GM19238 (cell line): ENCODE data around the gene CASP10.
"Not testable (repeated sequence)": the region's sequence is repeated elsewhere in the genome, so short reads cannot be mapped to it uniquely, and the experiment has no call there.

Experiments
- DNase-seq: peaks from one replicate; pipeline ENCODE4 v3.0.0; 2011; ENCODE audit warnings: low spot score; ENCODE audit not compliant: insufficient read length

The CASP10 gene

GRCh38 chr2:201232467-201232815 lies 49.5 kb downstream of the CASP10 start:
- no peak for DNase-seq

GRCh38 chr2:201233192-201233811 lies 50.4 kb downstream of the CASP10 start:
- peak; percentile 69 for DNase-seq

GRCh38 chr2:201233812-201234662 lies 51.1 kb downstream of the CASP10 start:
- DNase-seq: no peak

- DNase-seq: no peak
Measured at GRCh38 chr2:201234663-201235135, 51.8 kb downstream of the CASP10 start.

- no peak for DNase-seq
Measured at GRCh38 chr2:201235860-201236811, 53.2 kb downstream of the CASP10 start.

GRCh38 chr2:201237486-201238123 lies 54.7 kb downstream of the CASP10 start:
- no peak for DNase-seq

- DNase-seq: not testable (repeated sequence)
Measured at GRCh38 chr2:201239167-201239935, 56.4 kb downstream of the CASP10 start.

- no peak for DNase-seq
Measured at GRCh38 chr2:201242571-201243277, 59.8 kb downstream of the CASP10 start.

- no peak for DNase-seq
Measured at GRCh38 chr2:201244829-201245228, 61.9 kb downstream of the CASP10 start.

GRCh38 chr2:201246280-201246679 lies 63.3 kb downstream of the CASP10 start:
- DNase-seq: no peak

- no peak for DNase-seq
Measured at GRCh38 chr2:201248288-201248844, 65.4 kb downstream of the CASP10 start.

- DNase-seq: no peak
Measured at GRCh38 chr2:201249889-201250288, 66.9 kb downstream of the CASP10 start.

- DNase-seq: no peak
Measured at GRCh38 chr2:201250741-201251140, 67.8 kb downstream of the CASP10 start.

- DNase-seq: no peak
Measured at GRCh38 chr2:201254081-201254730, 71.3 kb downstream of the CASP10 start.

- DNase-seq: no peak
Measured at GRCh38 chr2:201255408-201256033, 72.6 kb downstream of the CASP10 start.

GRCh38 chr2:201256082-201256481 lies 73.1 kb downstream of the CASP10 start:
- DNase-seq: no peak

GRCh38 chr2:201257381-201257955 lies 74.5 kb downstream of the CASP10 start:
- peak; percentile 27 for DNase-seq
